Stimulated activated CD4-positive, alpha-beta T cell treated with anti-CD3 and anti-CD28 coated beads, Interleukin-4, amount 100 ng/mL, for 1 hour (primary cell): ENCODE data around the gene ATP7B.

Experiments used
- DNase-seq: peaks from one replicate; pipeline ENCODE4 v3.0.0-alpha.2; 2020

Gene ATP7B

GRCh38 chr13:51943721-51944120 lies 67.5 kb downstream of the ATP7B start:
- no peak for DNase-seq

GRCh38 chr13:51942189-51942588 lies 69.1 kb downstream of the ATP7B start:
- DNase-seq: peak; percentile 11

GRCh38 chr13:51938454-51938853 lies 72.8 kb downstream of the ATP7B start:
- DNase-seq: no peak

GRCh38 chr13:51937320-51938290 lies 73.6 kb downstream of the ATP7B start:
- no peak for DNase-seq

- DNase-seq: no peak
Observed at GRCh38 chr13:51935326-51936171, 75.7 kb downstream of the ATP7B start.

GRCh38 chr13:51934461-51935087 lies 76.7 kb downstream of the ATP7B start:
- no peak for DNase-seq

- DNase-seq: no peak
Observed at GRCh38 chr13:51933466-51934058, 77.7 kb downstream of the ATP7B start.

GRCh38 chr13:51932231-51932630 lies 79.0 kb downstream of the ATP7B start:
- DNase-seq: no peak

- no peak for DNase-seq
Observed at GRCh38 chr13:51931606-51932005, 79.6 kb downstream of the ATP7B start.

- DNase-seq: no peak
Observed at GRCh38 chr13:51929699-51930098, 81.6 kb downstream of the ATP7B start.

- DNase-seq: no peak
Observed at GRCh38 chr13:51928231-51928630, 83.0 kb downstream of the ATP7B start.

- DNase-seq: no peak
Observed at GRCh38 chr13:51927129-51927528, 84.1 kb downstream of the ATP7B start.

- DNase-seq: no peak
Observed at GRCh38 chr13:51926528-51926885, 84.7 kb downstream of the ATP7B start.

- no peak for DNase-seq
Observed at GRCh38 chr13:51925865-51926527, 85.3 kb downstream of the ATP7B start.

- DNase-seq: no peak
Observed at GRCh38 chr13:51924756-51925544, 86.3 kb downstream of the ATP7B start.

- DNase-seq: no peak
Observed at GRCh38 chr13:51923983-51924539, 87.2 kb downstream of the ATP7B start.

GRCh38 chr13:51922771-51923480 lies 88.3 kb downstream of the ATP7B start:
- DNase-seq: no peak

- DNase-seq: no peak
Observed at GRCh38 chr13:51921790-51922740, 89.2 kb downstream of the ATP7B start.

GRCh38 chr13:51920786-51921185 lies 90.5 kb downstream of the ATP7B start:
- DNase-seq: no peak
